ENCODE measurements around the gene ATP2C1. TPM values are rescaled to one million over a fixed set of nuclear protein-coding genes. Genes with fewer than 3 reads are reported as not detected.

Gene ATP2C1
- total RNA-seq, 1 donor from 2014 or later = 34.1 TPM

DNA sequence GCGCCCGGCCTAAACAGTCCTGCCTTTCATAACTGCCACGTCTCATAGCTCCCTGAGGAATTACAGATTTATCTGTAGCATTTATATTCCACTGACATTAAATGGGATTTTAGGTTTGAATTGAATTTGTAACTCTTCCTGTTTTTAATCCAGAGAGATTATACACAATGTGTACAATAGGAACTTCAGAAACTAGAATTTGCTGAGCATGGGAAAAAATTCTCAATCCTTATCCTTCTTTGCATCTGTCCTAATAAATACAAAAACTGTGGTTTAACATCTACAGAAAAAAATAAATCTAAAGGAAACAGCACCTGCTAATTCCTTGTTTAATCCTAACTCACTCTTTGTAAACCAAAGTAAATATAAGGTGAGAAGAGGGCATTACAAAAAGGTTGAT, 135.0 kb downstream of the ATP2C1 start:
- Histone ChIP-seq H3K4me1 (peaks cover 34% of the 10 kb centered on the region), H3K36me3 (peaks cover 0 to 2% of the 10 kb centered on the region in 2 donors), H3K9me3 (no peaks in the 10 kb centered on the region), H3K27ac (no peak overlapping the region), H3K4me3 (no peak overlapping the region), H3K27me3 (no peaks in the 10 kb centered on the region)
- DNase-seq (ENCODE audit: extremely low spot score in 2 of 2) = no peak
- intact Hi-C loops (cut with DNase I) = no loop called here
- TF ChIP-seq POLR2AphosphoS5 (IDR thresholded peaks at IDR 0.05; ENCODE audit: insufficient read depth in 1 of 2, low read depth in 1 of 2) = no peak
- TF ChIP-seq, protein P1, sequence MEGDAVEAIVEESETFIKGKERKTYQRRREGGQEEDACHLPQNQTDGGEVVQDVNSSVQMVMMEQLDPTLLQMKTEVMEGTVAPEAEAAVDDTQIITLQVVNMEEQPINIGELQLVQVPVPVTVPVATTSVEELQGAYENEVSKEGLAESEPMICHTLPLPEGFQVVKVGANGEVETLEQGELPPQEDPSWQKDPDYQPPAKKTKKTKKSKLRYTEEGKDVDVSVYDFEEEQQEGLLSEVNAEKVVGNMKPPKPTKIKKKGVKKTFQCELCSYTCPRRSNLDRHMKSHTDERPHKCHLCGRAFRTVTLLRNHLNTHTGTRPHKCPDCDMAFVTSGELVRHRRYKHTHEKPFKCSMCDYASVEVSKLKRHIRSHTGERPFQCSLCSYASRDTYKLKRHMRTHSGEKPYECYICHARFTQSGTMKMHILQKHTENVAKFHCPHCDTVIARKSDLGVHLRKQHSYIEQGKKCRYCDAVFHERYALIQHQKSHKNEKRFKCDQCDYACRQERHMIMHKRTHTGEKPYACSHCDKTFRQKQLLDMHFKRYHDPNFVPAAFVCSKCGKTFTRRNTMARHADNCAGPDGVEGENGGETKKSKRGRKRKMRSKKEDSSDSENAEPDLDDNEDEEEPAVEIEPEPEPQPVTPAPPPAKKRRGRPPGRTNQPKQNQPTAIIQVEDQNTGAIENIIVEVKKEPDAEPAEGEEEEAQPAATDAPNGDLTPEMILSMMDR (IDR thresholded peaks at IDR 0.05) = no peak

- no peak for DNase-seq (ENCODE audit: extremely low spot score in 2 of 2)
- TF ChIP-seq, protein P1 (IDR thresholded peaks at IDR 0.05) = no peak
- TF ChIP-seq POLR2A (IDR thresholded peaks at IDR 0.05) (no peak), POLR2AphosphoS5 (IDR thresholded peaks at IDR 0.05; ENCODE audit: insufficient read depth in 1 of 2, low read depth in 1 of 2) (no peak)
- H3K27ac ChIP-seq = no peak overlapping the region
- intact Hi-C loops (cut with DNase I) = no loop called here
- no peaks in the 10 kb centered on the region for H3K36me3 ChIP-seq
- no peaks in the 10 kb centered on the region for H3K27me3 ChIP-seq
- no peak overlapping the region for H3K4me3 ChIP-seq
- H3K9me3 ChIP-seq = no peaks in the 10 kb centered on the region
- peaks cover 11% of the 10 kb centered on the region for H3K4me1 ChIP-seq
Observed at GRCh38 chr3:131031660-131032059, 137.8 kb downstream of the ATP2C1 start.

GRCh38 chr3:131033480-131034080, 139.7 kb downstream of the ATP2C1 start:
- no peaks in the 10 kb centered on the region for H3K4me1 ChIP-seq
- H3K4me3 ChIP-seq = no peak overlapping the region
- intact Hi-C loops (cut with DNase I) = no loop called here
- no peaks in the 10 kb centered on the region for H3K36me3 ChIP-seq
- H3K27ac ChIP-seq = no peak overlapping the region
- no peak for DNase-seq (ENCODE audit: extremely low spot score in 2 of 2)
- H3K9me3 ChIP-seq = no peaks in the 10 kb centered on the region
- no peak for TF ChIP-seq POLR2A (IDR thresholded peaks at IDR 0.05)
- TF ChIP-seq, protein P1 (IDR thresholded peaks at IDR 0.05) = peak in 2 of 3 experiments; percentile 19 to 33
- H3K27me3 ChIP-seq = no peaks in the 10 kb centered on the region

DNA sequence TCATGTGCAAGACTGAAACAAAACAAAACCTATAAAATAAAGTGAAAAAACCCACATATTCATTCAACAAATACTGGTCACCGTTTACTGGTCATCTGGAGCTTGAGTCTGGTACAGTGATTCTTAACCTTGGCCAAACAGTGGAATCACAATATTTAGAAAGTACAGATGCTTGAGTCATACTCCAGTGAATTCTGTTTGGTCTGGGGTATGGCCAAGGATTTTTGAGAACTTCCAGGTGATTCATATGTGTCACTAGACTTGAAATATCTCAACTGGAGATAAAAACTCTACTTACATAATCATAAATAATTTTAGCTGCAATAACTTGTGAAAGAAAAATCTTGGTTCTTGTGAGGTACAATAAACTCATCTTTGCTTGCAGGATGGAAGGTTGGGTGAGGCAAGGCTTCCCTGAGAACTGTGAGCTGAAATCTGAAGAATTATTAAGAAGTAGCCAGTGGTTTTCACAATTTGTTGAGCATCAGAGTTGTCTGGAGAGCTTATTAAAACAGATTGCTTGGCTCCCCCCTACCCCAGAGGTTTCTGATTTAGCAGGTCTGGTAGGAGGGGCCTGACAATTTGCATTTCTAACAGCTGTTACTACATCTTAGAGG, 142.4 kb downstream of the ATP2C1 start:
- Histone ChIP-seq H3K4me1 (no peaks in the 10 kb centered on the region), H3K36me3 (no peaks in the 10 kb centered on the region), H3K4me3 (no peak overlapping the region), H3K9me3 (no peaks in the 10 kb centered on the region), H3K27ac (no peak overlapping the region), H3K27me3 (no peaks in the 10 kb centered on the region)
- intact Hi-C loops (cut with DNase I) = no loop called here
- no peak for DNase-seq (ENCODE audit: extremely low spot score in 2 of 2)
- no peak for TF ChIP-seq POLR2AphosphoS5 (IDR thresholded peaks at IDR 0.05; ENCODE audit: insufficient read depth in 1 of 2, low read depth in 1 of 2)
- no peak for TF ChIP-seq POLR2A (IDR thresholded peaks at IDR 0.05)
- TF ChIP-seq, protein P1 (IDR thresholded peaks at IDR 0.05) = no peak

DNA sequence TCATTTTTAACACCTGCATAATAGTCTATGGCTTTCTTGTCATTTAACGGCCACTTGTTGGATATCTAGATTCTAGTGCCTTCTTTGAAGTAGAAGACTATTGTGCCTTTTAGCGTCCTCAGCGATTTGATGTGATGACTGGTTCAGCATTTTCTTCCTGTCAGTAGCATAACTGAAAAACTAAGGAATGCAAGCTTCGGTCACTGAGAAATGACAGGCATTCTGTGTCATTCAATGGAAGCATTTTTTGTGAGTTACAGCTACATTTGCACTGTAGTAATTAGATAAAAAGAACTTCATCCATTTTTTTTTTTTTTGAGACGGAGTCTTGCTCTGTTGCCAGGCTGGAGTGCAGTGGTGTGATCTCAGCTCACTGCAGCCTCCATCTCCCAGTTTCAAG, 143.1 kb downstream of the ATP2C1 start:
- TF ChIP-seq, protein P1 (IDR thresholded peaks at IDR 0.05) = no peak
- TF ChIP-seq POLR2A (IDR thresholded peaks at IDR 0.05) (no peak), POLR2AphosphoS5 (IDR thresholded peaks at IDR 0.05; ENCODE audit: insufficient read depth in 1 of 2, low read depth in 1 of 2) (no peak)
- intact Hi-C loops (cut with DNase I) = no loop called here
- DNase-seq (ENCODE audit: extremely low spot score in 2 of 2) = no peak
- no peaks in the 10 kb centered on the region for H3K4me1 ChIP-seq
- H3K4me3 ChIP-seq = no peak overlapping the region
- no peaks in the 10 kb centered on the region for H3K9me3 ChIP-seq
- no peaks in the 10 kb centered on the region for H3K27me3 ChIP-seq
- H3K27ac ChIP-seq = no peak overlapping the region
- no peaks in the 10 kb centered on the region for H3K36me3 ChIP-seq
